Fibroblast of pulmonary artery (primary cell): ENCODE results near the gene INSYN1.

Source experiments
- DNase-seq: peaks from one replicate; pipeline ENCODE4 v3.0.0-alpha.2; 2010; ENCODE audit warnings: low read depth
- H3K4me3 ChIP-seq: replicated peaks from 2 replicates; pipeline ENCODE4 v1.5.1; 2011; ENCODE audit warnings: low read depth, mild to moderate bottlenecking, control low read depth, low read length, moderate library complexity
- CTCF ChIP-seq: IDR thresholded peaks from 2 replicates; pipeline ENCODE4 v1.5.1; 2011; ENCODE audit warnings: mild to moderate bottlenecking, control low read depth, low read length, inconsistent platforms; ENCODE audit errors: missing control alignments

The INSYN1 gene

DNA sequence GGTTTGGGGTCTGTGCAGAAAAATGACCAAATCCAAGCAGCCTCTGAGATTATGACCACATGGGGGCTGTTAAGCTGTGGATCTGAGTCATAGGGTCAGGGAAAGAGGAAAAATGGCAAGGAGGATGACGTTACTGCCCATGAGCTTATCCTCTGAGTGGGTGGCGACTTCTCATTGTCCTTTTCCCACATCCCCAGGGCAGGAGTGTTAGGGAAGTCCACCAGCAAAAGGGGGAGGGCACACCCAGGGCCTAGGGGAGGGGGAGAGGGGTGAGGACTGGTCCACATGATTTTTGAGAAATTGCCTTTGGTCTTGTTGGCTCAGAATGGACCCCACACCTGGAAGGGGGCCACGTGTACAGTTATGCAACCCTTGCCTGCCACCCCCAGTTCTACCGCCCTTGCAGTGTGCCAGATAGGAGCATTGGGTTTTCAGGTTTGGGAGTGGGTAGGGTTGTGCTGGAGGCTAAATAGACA, 66.3 kb downstream of the INSYN1 start:
- peak; percentile 93 for DNase-seq
- H3K4me3 ChIP-seq: no peak overlapping the region

DNA sequence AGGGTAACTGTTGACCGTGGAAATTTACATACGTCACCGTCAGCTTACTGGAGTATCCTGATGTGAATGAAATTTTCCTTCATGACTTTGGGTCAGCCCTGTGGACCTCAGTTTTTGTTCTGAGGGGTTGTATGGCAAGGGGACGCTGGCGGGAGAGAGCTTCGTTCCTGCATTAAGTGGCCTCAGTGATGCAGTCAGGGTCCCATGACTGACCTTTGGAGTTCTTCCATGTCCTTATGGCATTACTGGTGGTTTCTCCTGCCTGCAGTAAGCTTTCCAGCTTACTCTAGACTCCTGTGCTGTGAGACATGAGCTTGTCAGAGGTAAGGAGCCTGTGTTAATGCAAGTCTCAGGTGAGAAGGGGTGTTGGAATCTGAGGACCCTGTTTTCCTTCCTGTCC, 67.2 kb downstream of the INSYN1 start:
- no peak for TF ChIP-seq CTCF
- H3K4me3 ChIP-seq: peak overlapping the region; percentile 76
- DNase-seq: no peak

More for the DNA sequence above, 66.3 kb downstream of the INSYN1 start:
- peak; percentile 10 for TF ChIP-seq CTCF
